COLO829 (cell line): Measurements from ENCODE around the gene FAR2.
"Not testable (repeated sequence)": the region's sequence is repeated elsewhere in the genome, so short reads cannot be mapped to it uniquely, and the experiment has no call there.

Source experiments
- DNase-seq: peaks from one replicate; pipeline ENCODE4 v3.0.0; 2012; ENCODE audit warnings: low spot score

Gene FAR2

GRCh38 chr12:29329411-29329810, 180.3 kb downstream of the FAR2 start:
- DNase-seq, result no peak

- DNase-seq, result no peak
Measured at GRCh38 chr12:29333178-29333577, 184.1 kb downstream of the FAR2 start.

GRCh38 chr12:29334937-29335336, 185.9 kb downstream of the FAR2 start:
- no peak for DNase-seq

GRCh38 chr12:29337325-29337724, 188.2 kb downstream of the FAR2 start:
- no peak for DNase-seq

- DNase-seq, result no peak
Measured at GRCh38 chr12:29343022-29343799, 194.1 kb downstream of the FAR2 start.

GRCh38 chr12:29346769-29347421, 197.8 kb downstream of the FAR2 start:
- DNase-seq, result no peak

GRCh38 chr12:29350080-29350479, 201.0 kb downstream of the FAR2 start:
- no peak for DNase-seq

GRCh38 chr12:29354954-29355353, 205.9 kb downstream of the FAR2 start:
- DNase-seq, result no peak

- no peak for DNase-seq
Measured at GRCh38 chr12:29365091-29365490, 216.0 kb downstream of the FAR2 start.

GRCh38 chr12:29374012-29374411, 224.9 kb downstream of the FAR2 start:
- no peak for DNase-seq

- DNase-seq, result no peak
Measured at GRCh38 chr12:29374913-29375312, 225.8 kb downstream of the FAR2 start.

GRCh38 chr12:29376118-29376517, 227.0 kb downstream of the FAR2 start:
- no peak for DNase-seq

- DNase-seq, result peak; percentile 97
Measured at GRCh38 chr12:29380536-29381523, 231.8 kb downstream of the FAR2 start, which contains the start of gene ERGIC2. Gene ERGIC2 (minus strand): TSS chr12:29381172. CDS start chr12:29371633, 9,539 bp downstream.

- DNase-seq, result no peak
Measured at GRCh38 chr12:29382251-29382650, 233.2 kb downstream of the FAR2 start.

- not testable (repeated sequence) for DNase-seq
Measured at GRCh38 chr12:29385194-29385593, 236.1 kb downstream of the FAR2 start.
